H1 (cell line): ENCODE measurements around the gene CUX1. TPM values are rescaled to one million over a fixed set of nuclear protein-coding genes. Genes with fewer than 3 reads are reported as not detected.

Experiments used
- CTCF ChIA-PET: fragments of 300-600 bp; sonication (Branson Sonifier 250); formaldehyde crosslinking; loops from one replicate; lab custom pipeline; 2021; ENCODE audit not compliant: partially characterized antibody; lab: Charles Lee
- POLR2A ChIA-PET: fragments of 300-600 bp; sonication (Branson Sonifier 250); formaldehyde crosslinking; loops from one replicate; lab custom pipeline; 2021; ENCODE audit warnings: inconsistent platforms; ENCODE audit not compliant: partially characterized antibody; lab: Charles Lee
- DNase-seq, 2 experiments: peaks; one replicate each; pipeline versions ENCODE4 v3.0.0 to v3.0.0-alpha.2; 2010 to 2022; ENCODE audit warnings: low spot score in 2 of 2, low read depth in 1 of 2, mixed read lengths in 1 of 2
- FAIRE-seq: peaks from 2 replicates; lab custom pipeline; 2011; peaks lifted over from hg19 to GRCh38; lab: Jason Lieb, UNC
- H2AFZ ChIP-seq: 2 replicates; pipeline ENCODE4 v1.8.1; 2012; ENCODE audit warnings: low read length, inconsistent platforms
- H2AK5ac ChIP-seq: 2 replicates; pipeline ENCODE4 v1.6.1; 2013; ENCODE audit warnings: low read depth, low read length
- H2BK120ac ChIP-seq: replicated peaks from 2 replicates; pipeline ENCODE3; 2013; ENCODE audit warnings: low read depth, low read length, inconsistent platforms
- H2BK12ac ChIP-seq: 2 replicates; pipeline ENCODE4 v1.6.1; 2013; ENCODE audit warnings: low read depth, low read length
- H2BK15ac ChIP-seq: 2 replicates; pipeline ENCODE4 v1.6.1; 2013; ENCODE audit warnings: low read length
- H2BK20ac ChIP-seq: 2 replicates; pipeline ENCODE4 v1.6.1; 2013; ENCODE audit warnings: low read length
- H2BK5ac ChIP-seq: 2 replicates; pipeline ENCODE4 v1.6.1; 2013; ENCODE audit warnings: low read depth, low read length
- H3K14ac ChIP-seq: 2 replicates; pipeline ENCODE4 v1.6.1; 2013; ENCODE audit warnings: inconsistent platforms; ENCODE audit not compliant: insufficient read length
- H3K18ac ChIP-seq: 2 replicates; pipeline ENCODE4 v1.6.1; 2013; ENCODE audit warnings: low read length; ENCODE audit errors: extremely low read depth
- H3K23ac ChIP-seq: 2 replicates; pipeline ENCODE4 v1.6.1; 2013; ENCODE audit warnings: inconsistent platforms; ENCODE audit not compliant: insufficient read length
- H3K23me2 ChIP-seq: 2 replicates; pipeline ENCODE4 v1.6.1; 2013; ENCODE audit warnings: low read depth, low read length
- H3K27ac ChIP-seq: 2 replicates; pipeline ENCODE4 v1.6.1; 2011; ENCODE audit warnings: low read depth, low read length, inconsistent platforms
- H3K27me3 ChIP-seq, 4 experiments: replicated peaks in 1 of 4; 1 replicate in 1 of 4; 2 replicates in 3 of 4; pipeline versions ENCODE4 v1.6.1 to v1.8.1; 2011 to 2013; ENCODE audit warnings: low read length in 3 of 4, mild to moderate bottlenecking in 3 of 4, inconsistent platforms in 2 of 4, mixed read lengths in 2 of 4, moderate library complexity in 1 of 4; ENCODE audit not compliant: control insufficient read depth in 3 of 4, insufficient read depth in 3 of 4; ENCODE audit errors: extremely low read depth in 1 of 4
- H3K36me3 ChIP-seq, 4 experiments: 2 replicates each; pipeline versions ENCODE4 v1.6.1 to v1.8.1; 2011 to 2013; ENCODE audit warnings: mild to moderate bottlenecking in 4 of 4, low read length in 3 of 4, moderate library complexity in 2 of 4, control low read depth in 1 of 4, inconsistent platforms in 1 of 4; ENCODE audit not compliant: insufficient read depth in 4 of 4, control insufficient read depth in 2 of 4
- H3K4ac ChIP-seq: replicated peaks from 2 replicates; pipeline ENCODE3; 2013; ENCODE audit warnings: low read length, low read depth, mixed read lengths, inconsistent platforms; ENCODE audit not compliant: insufficient read length
- H3K4me1 ChIP-seq, 4 experiments: replicated peaks in 1 of 4; 1 replicate in 1 of 4; 2 replicates in 3 of 4; pipeline versions ENCODE4 v1.6.1 to v1.8.1; 2011 to 2013; ENCODE audit warnings: low read length in 3 of 4, inconsistent platforms in 2 of 4, mixed read lengths in 1 of 4; ENCODE audit not compliant: insufficient read depth in 4 of 4, control insufficient read depth in 3 of 4
- H3K4me2 ChIP-seq, 2 experiments: 2 replicates each; pipeline versions ENCODE4 v1.6.1 to v1.8.1; 2011 to 2013; ENCODE audit warnings: low read depth in 2 of 2, low read length in 2 of 2, control low read depth in 1 of 2, inconsistent platforms in 1 of 2, mild to moderate bottlenecking in 1 of 2; ENCODE audit not compliant: insufficient read depth in 1 of 2
- H3K4me3 ChIP-seq, 4 experiments: fragments of 200-600, 300-600 bp in 1 of 4; sonication (generic), shearing (Covaris generic), sonication (Bioruptor Twin) in 1 of 4; 2 replicates each; pipeline versions ENCODE4 v1.5.1 to v1.8.1; 2011 to 2016; ENCODE audit warnings: low read length in 4 of 4, low read depth in 3 of 4, control low read depth in 2 of 4, inconsistent platforms in 2 of 4, mild to moderate bottlenecking in 2 of 4, mixed read lengths in 1 of 4, moderate library complexity in 1 of 4; ENCODE audit not compliant: insufficient read depth in 2 of 4; ENCODE audit errors: extremely low read depth in 1 of 4
- H3K56ac ChIP-seq: replicated peaks from 2 replicates; pipeline ENCODE3; 2013; ENCODE audit warnings: low read depth, mild to moderate bottlenecking, mixed read lengths, low read length, inconsistent platforms; ENCODE audit not compliant: insufficient read length
- H3K79me1 ChIP-seq: 2 replicates; pipeline ENCODE4 v1.6.1; 2013; ENCODE audit warnings: low read depth, low read length, control low read depth
- H3K79me2 ChIP-seq, 2 experiments: 2 replicates each; pipeline versions ENCODE4 v1.6.1 to v1.8.1; 2012 to 2013; ENCODE audit warnings: low read length in 2 of 2, mild to moderate bottlenecking in 2 of 2, inconsistent platforms in 1 of 2; ENCODE audit not compliant: insufficient read depth in 2 of 2, control insufficient read depth in 1 of 2
- H3K9ac ChIP-seq, 4 experiments: replicated peaks in 1 of 4; 1 replicate in 1 of 4; 2 replicates in 3 of 4; pipeline versions ENCODE4 v1.6.1 to v1.8.1; 2011 to 2013; ENCODE audit warnings: low read depth in 3 of 4, low read length in 3 of 4, control low read depth in 2 of 4, mild to moderate bottlenecking in 2 of 4, moderate library complexity in 2 of 4, inconsistent platforms in 1 of 4; ENCODE audit errors: extremely low read depth in 1 of 4
- H3K9me3 ChIP-seq, 2 experiments: 2 replicates each; pipeline versions ENCODE4 v1.6.1 to v1.8.1; 2012 to 2013; ENCODE audit warnings: mild to moderate bottlenecking in 2 of 2, moderate library complexity in 2 of 2, control low read depth in 1 of 2, inconsistent platforms in 1 of 2, low read depth in 1 of 2, low read length in 1 of 2, mixed read lengths in 1 of 2; ENCODE audit not compliant: insufficient read depth in 2 of 2
- H4K20me1 ChIP-seq, 2 experiments: replicated peaks in 1 of 2; 2 replicates each; pipeline versions ENCODE3 to v1.8.1; 2011 to 2013; ENCODE audit warnings: inconsistent platforms in 2 of 2, low read length in 2 of 2, mild to moderate bottlenecking in 1 of 2; ENCODE audit not compliant: insufficient read depth in 2 of 2, control insufficient read depth in 1 of 2
- H4K5ac ChIP-seq: 2 replicates; pipeline ENCODE4 v1.6.1; 2013; ENCODE audit warnings: low read length, low read depth, mixed read lengths, inconsistent platforms; ENCODE audit not compliant: insufficient read length
- H4K8ac ChIP-seq: 2 replicates; pipeline ENCODE4 v1.8.0; 2013; ENCODE audit warnings: mild to moderate bottlenecking, moderate library complexity, low read length, inconsistent platforms; ENCODE audit not compliant: insufficient read depth; ENCODE audit errors: extremely low read depth
- H4K91ac ChIP-seq: replicated peaks from 2 replicates; pipeline ENCODE3; 2013; ENCODE audit warnings: low read length, mixed read lengths, inconsistent platforms; ENCODE audit not compliant: insufficient read length
- CBX8 ChIP-seq: fragments of 300-800, 300-1000 bp; sonication (generic); IDR thresholded peaks from 2 replicates; pipeline ENCODE4 v1.7.1; 2016; ENCODE audit warnings: low read depth, low read length, borderline replicate concordance
- JUN ChIP-seq: IDR thresholded peaks from 2 replicates; pipeline ENCODE4 v1.6.1; 2011; ENCODE audit warnings: low read depth, mild to moderate bottlenecking, improper control_type of control experiment, low read length
- POLR2A ChIP-seq, 2 experiments: IDR thresholded peaks; 1 replicate in 1 of 2; 2 replicates in 1 of 2; pipeline ENCODE4 v1.6.1; 2011; ENCODE audit warnings: low read depth in 2 of 2, low read length in 2 of 2, mild to moderate bottlenecking in 2 of 2; ENCODE audit errors: control extremely low read depth in 1 of 2
- SP1 ChIP-seq: IDR thresholded peaks from 2 replicates; pipeline ENCODE4 v1.6.1; 2011; ENCODE audit warnings: low read depth, low read length
- SRF ChIP-seq: IDR thresholded peaks from 2 replicates; pipeline ENCODE4 v1.6.1; 2011; ENCODE audit warnings: mild to moderate bottlenecking, low read depth, low read length, moderate library complexity
- TEAD4 ChIP-seq: IDR thresholded peaks from 2 replicates; pipeline ENCODE4 v1.6.1; 2012; ENCODE audit warnings: low read depth, low read length, inconsistent platforms, mixed read lengths
- WGBS, 2 experiments: shearing (Covaris generic) in 1 of 2; methylation state at CpG; one replicate each; pipeline versions ENCODE4 v1.1.6 to v1.1.7; 2013 to 2015; ENCODE audit warnings: low lambda C conversion rate in 2 of 2, mixed read lengths in 2 of 2, inconsistent platforms in 1 of 2, low coverage in 1 of 2, missing lambda C conversion rate in 1 of 2; ENCODE audit not compliant: insufficient replicate concordance in 2 of 2, insufficient coverage in 1 of 2, insufficient read length in 1 of 2; ENCODE audit errors: extremely low coverage in 1 of 2, missing lambda C conversion rate in 1 of 2; 5-methylcytosine and 5-hydroxymethylcytosine counted together
- polyA plus RNA-seq, 7 experiments: library from polyadenylated mRNA; depleted of rRNA in 3 of 7; stranded (reverse) in 5 of 7; unstranded in 2 of 7; fragments of >200 nt in 5 of 7; fragments of 200-250 nt in 2 of 7; gene quantifications; 1 replicate in 5 of 7; 2 replicates in 1 of 7; 4 replicates in 1 of 7; pipeline versions ENCODE4 v1.2.1 to v1.2.3, GENCODE V29; 2011 to 2013; ENCODE audit warnings: missing spikeins in 2 of 7, mixed read lengths in 2 of 7
- total RNA-seq: library from RNA; stranded (reverse); fragmentation: NEBNext Ultra II Directional; extraction: Animal tissue kit (Norgen Biotek cat#: 25700); gene quantifications from 2 replicates; pipeline ENCODE4 v1.2.1, GENCODE V29; 2021

The CUX1 gene
- total and polyA plus RNA-seq, 2 of the 8 experiments (the other 6 are each of a cell fraction or from before 2014, with no cell fraction given): 21.6 to 65.9 TPM

- no peak overlapping the region for H3K23ac ChIP-seq
- FAIRE-seq (no peak), DNase-seq (peak in 1 of 2 experiments; percentile 35)
- no peak overlapping the region for H3K18ac ChIP-seq
- H4K5ac ChIP-seq: no peak overlapping the region
- H2BK12ac ChIP-seq: no peak overlapping the region
- POLR2A ChIA-PET: no interaction called here
- H3K4ac ChIP-seq: no peak overlapping the region
- peaks cover 0 to 3% (median under 1%) of the 10 kb centered on the region in 4 experiments; a peak in 3 of 7 replicates for H3K4me1 ChIP-seq
- no peak overlapping the region for H3K27ac ChIP-seq
- no peak overlapping the region for H3K9ac ChIP-seq
- H3K4me3 ChIP-seq: no peak overlapping the region
- CTCF ChIA-PET: interaction anchor here (0.9 to 1.1 kb wide), 2 partner anchors 8 to 78 kb away, joined by 3 read pairs; no protein-coding TSS in a partner anchor
- H2BK120ac ChIP-seq: no peak overlapping the region
- H3K79me2 ChIP-seq: no peaks in the 10 kb centered on the region
- no peak overlapping the region for H2AK5ac ChIP-seq
- no peak overlapping the region for H2BK5ac ChIP-seq
- no peak overlapping the region for H3K56ac ChIP-seq
- no peaks in the 10 kb centered on the region for H3K9me3 ChIP-seq
- H2AFZ ChIP-seq: no peak overlapping the region
- no peak overlapping the region for H4K91ac ChIP-seq
- no peak overlapping the region for H3K14ac ChIP-seq
- H2BK20ac ChIP-seq: no peak overlapping the region
- peaks cover 0 to 2% (median 0%) of the 10 kb centered on the region in 4 experiments; a peak in 2 of 7 replicates for H3K27me3 ChIP-seq
- H4K8ac ChIP-seq: no peak overlapping the region
- H3K4me2 ChIP-seq: no peak overlapping the region
- peaks cover 0 to 1% of the 10 kb centered on the region in 2 experiments for H4K20me1 ChIP-seq
- 95% methylated on average over 11 of the region's 11 CpGs; no CpG with 5 or more reads in 1 of the 2 experiments for WGBS, 2 experiments
- no peaks in the 10 kb centered on the region for H3K79me1 ChIP-seq
- H3K36me3 ChIP-seq: no peaks in the 10 kb centered on the region
- H2BK15ac ChIP-seq: no peak overlapping the region
- no peaks in the 10 kb centered on the region for H3K23me2 ChIP-seq
- TF ChIP-seq SP1 (no peak), SRF (no peak), POLR2A (IDR thresholded peaks at IDR 0.05; ENCODE audit: control extremely low read depth in 1 of 2, low read depth in 2 of 2, low read length in 2 of 2) (no peak), TEAD4 (no peak), JUN (no peak), CBX8 (no peak)
Measured at GRCh38 chr7:102326157-102326889, 508.9 kb downstream of the CUX1 start.
